Left lung (tissue), 10 donors: ENCODE data around the gene AP2B1. TPM values are rescaled to one million over a fixed set of nuclear protein-coding genes. Genes with fewer than 3 reads are reported as not detected.
"Not testable (repeated sequence)": the region's sequence is repeated elsewhere in the genome, so short reads cannot be mapped to it uniquely, and the experiment has no call there.

ENCODE experiments used
- ATAC-seq: fragments of 200-7000 bp; cut with Tn5 transposase; one replicate; pipeline ENCODE4 v1.9.1; 2020; ENCODE audit warnings: moderate library complexity
- DNase-seq, 4 donors: peaks; one replicate each; pipeline ENCODE4 v3.0.0-alpha.2; 2013 to 2020
- H3K27ac ChIP-seq, 2 donors: fragments of 200-600 bp; sonication (generic) in 1 of 2; one replicate each; pipeline versions ENCODE4 v1.5.0 to v1.8.0; 2020 to 2021
- H3K27me3 ChIP-seq, 2 donors: fragments of 200-600 bp; sonication (generic) in 1 of 2; one replicate each; pipeline versions ENCODE4 v1.5.0 to v1.8.0; 2020 to 2021
- H3K36me3 ChIP-seq, 2 donors: fragments of 200-600 bp; sonication (generic) in 1 of 2; one replicate each; pipeline versions ENCODE4 v1.5.0 to v1.8.0; 2020 to 2021
- H3K4me1 ChIP-seq, 2 donors: fragments of 200-600 bp; one replicate each; pipeline ENCODE4 v1.8.0; 2021
- H3K4me3 ChIP-seq, 2 donors: fragments of 200-600 bp; sonication (generic) in 1 of 2; one replicate each; pipeline versions ENCODE4 v1.5.0 to v1.8.0; 2020 to 2021; ENCODE audit warnings: mild to moderate bottlenecking in 1 of 2
- H3K9me3 ChIP-seq, 2 donors: fragments of 200-600 bp; sonication (generic) in 1 of 2; one replicate each; pipeline versions ENCODE4 v1.5.0 to v1.8.0; 2020 to 2021
- intact Hi-C, 2 donors: fragments of 100-400 bp; cut with DNase I; formaldehyde crosslinking; loops; one replicate each; pipeline versions ENCODE4 v1.11.2 to v1.14.2; 2022
- polyA plus RNA-seq, 6 donors: library from polyadenylated mRNA; unstranded; fragments of 120-200 nt; gene quantifications; one replicate each; pipeline ENCODE4 v1.2.1, GENCODE V29; 2013; ENCODE audit not compliant: insufficient read length in 6 of 6
- total RNA-seq, 2 donors: library from RNA; stranded (reverse); fragmentation: NEBNext Ultra II Directional; extraction: Animal tissue kit (Norgen Biotek cat#: 25700); gene quantifications; one replicate each; pipeline ENCODE4 v1.2.1, GENCODE V29; 2021
- TF ChIP-seq, protein P1 (sequence below), 2 donors: fragments of 200-600 bp; sonication (generic) in 1 of 2; IDR thresholded peaks; one replicate each; pipeline versions ENCODE4 v1.5.0 to v1.8.0; 2021; ENCODE audit warnings: antibody characterized with exemption in 2 of 2
- donor health status: DM: no; HTN: yes; CAD: no.
- donor health status: DM: no; HTN: no; CAD: no.

The AP2B1 gene
- total and polyA plus RNA-seq, 8 donors, result 132 to 195 (median 154) TPM

- H3K27ac ChIP-seq, result no peak overlapping the region
- no peaks in the 10 kb centered on the region for H3K9me3 ChIP-seq
- TF ChIP-seq, protein P1, sequence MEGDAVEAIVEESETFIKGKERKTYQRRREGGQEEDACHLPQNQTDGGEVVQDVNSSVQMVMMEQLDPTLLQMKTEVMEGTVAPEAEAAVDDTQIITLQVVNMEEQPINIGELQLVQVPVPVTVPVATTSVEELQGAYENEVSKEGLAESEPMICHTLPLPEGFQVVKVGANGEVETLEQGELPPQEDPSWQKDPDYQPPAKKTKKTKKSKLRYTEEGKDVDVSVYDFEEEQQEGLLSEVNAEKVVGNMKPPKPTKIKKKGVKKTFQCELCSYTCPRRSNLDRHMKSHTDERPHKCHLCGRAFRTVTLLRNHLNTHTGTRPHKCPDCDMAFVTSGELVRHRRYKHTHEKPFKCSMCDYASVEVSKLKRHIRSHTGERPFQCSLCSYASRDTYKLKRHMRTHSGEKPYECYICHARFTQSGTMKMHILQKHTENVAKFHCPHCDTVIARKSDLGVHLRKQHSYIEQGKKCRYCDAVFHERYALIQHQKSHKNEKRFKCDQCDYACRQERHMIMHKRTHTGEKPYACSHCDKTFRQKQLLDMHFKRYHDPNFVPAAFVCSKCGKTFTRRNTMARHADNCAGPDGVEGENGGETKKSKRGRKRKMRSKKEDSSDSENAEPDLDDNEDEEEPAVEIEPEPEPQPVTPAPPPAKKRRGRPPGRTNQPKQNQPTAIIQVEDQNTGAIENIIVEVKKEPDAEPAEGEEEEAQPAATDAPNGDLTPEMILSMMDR (IDR thresholded peaks at IDR 0.05), result no peak
- H3K27me3 ChIP-seq, result peaks cover 6 to 65% of the 10 kb centered on the region in 2 donors
- H3K4me3 ChIP-seq, result no peak overlapping the region
- H3K36me3 ChIP-seq, result no peaks in the 10 kb centered on the region
- DNase-seq, result peak in 1 of 4 donors; percentile 52
- intact Hi-C loops, result loop anchor here in 1 of 2 donors (5.0 kb wide), 1 partner anchor 131 kb away; no protein-coding TSS in a partner anchor
- peak; percentile 70 for ATAC-seq
- H3K4me1 ChIP-seq, result peaks cover 0 to 5% of the 10 kb centered on the region in 2 donors
These were observed 161.3 kb downstream of the AP2B1 start for GRCh38 chr17:35748341-35748841.

DNA sequence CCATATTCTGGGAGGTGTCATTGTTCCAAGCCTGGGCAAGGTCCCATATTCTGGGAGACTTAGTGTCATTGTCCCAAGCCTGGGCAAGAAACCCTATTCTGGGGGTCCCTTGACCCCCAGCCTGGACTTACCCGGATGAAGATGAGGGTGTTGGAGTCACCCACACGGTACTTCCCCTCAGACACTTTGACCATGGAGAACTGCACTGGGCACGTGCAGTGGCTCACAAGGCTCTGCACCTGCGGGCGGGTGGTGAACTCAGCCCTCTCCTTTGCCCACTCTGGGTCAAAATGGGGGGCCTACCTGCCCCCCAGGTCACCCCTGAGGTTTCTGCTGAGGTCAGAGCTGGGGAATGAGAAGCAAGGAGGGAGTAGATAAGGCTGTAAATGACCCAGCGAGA lies 161.9 kb downstream of the AP2B1 start:
- H3K27me3 ChIP-seq, result peaks cover 6 to 60% of the 10 kb centered on the region in 2 donors
- DNase-seq, result no peak
- no peak overlapping the region for H3K27ac ChIP-seq
- ATAC-seq, result no peak
- peaks cover 0 to 5% of the 10 kb centered on the region in 2 donors for H3K4me1 ChIP-seq
- no peaks in the 10 kb centered on the region for H3K9me3 ChIP-seq
- H3K4me3 ChIP-seq, result no peak overlapping the region
- H3K36me3 ChIP-seq, result no peaks in the 10 kb centered on the region
- TF ChIP-seq, protein P1 (IDR thresholded peaks at IDR 0.05), result no peak
- intact Hi-C loops, result loop anchor here in 1 of 2 donors (5.0 kb wide), 1 partner anchor 132 kb away; no protein-coding TSS in a partner anchor

DNA sequence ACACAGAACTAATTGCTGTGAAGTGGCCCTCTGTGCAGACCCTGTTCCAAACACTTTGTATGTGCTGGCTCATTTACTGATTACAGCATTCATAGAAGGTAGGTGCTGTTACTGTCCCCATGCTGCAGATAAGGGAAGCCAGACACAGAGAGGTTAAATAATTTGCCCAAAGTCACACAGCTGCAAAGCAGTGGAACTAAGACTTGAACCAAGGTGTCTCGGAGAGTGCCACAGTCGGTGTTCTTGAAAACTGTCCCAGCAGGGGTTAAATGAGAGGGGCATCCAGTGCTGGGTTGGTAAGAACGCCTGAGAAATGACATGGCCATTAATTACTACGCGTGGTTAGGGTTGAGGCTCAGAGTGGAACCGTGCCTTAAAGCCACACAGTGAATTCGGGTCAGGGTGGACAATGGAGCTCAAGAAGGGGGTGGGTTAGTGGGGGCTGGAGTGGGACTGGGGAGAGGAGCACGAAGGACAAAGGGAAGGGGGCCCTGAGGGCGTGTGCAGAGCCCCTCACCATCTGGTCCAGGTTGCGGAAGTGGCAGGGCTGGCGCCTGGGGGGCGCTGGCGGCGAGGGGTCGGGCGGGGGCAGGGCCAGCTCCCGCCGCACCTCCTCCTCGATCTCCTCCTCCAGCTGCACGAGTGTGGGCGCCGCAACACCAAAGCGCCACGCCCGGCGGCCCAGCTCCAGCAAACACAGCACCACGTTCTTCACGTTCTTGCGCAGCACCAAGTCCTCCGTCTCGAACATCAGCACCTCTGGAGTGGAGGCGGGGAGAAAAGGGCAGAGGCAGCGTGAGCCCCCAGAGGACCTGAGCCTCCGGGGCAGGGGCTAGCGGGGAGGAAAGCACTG lies 162.7 kb downstream of the AP2B1 start:
- Histone ChIP-seq H3K27ac (no peak overlapping the region), H3K4me3 (no peak overlapping the region), H3K36me3 (no peaks in the 10 kb centered on the region), H3K9me3 (no peaks in the 10 kb centered on the region), H3K27me3 (peaks cover 6 to 60% of the 10 kb centered on the region in 2 donors), H3K4me1 (peaks cover 0 to 5% of the 10 kb centered on the region in 2 donors)
- peak in 1 of 4 donors; percentile 73 for DNase-seq
- TF ChIP-seq, protein P1 (IDR thresholded peaks at IDR 0.05), result no peak
- intact Hi-C loops, result loop anchor here in 1 of 2 donors (5.0 kb wide), 1 partner anchor 132 kb away; no protein-coding TSS in a partner anchor
- ATAC-seq, result peak; percentile 25

GRCh38 chr17:35750526-35751395 lies 163.6 kb downstream of the AP2B1 start:
- intact Hi-C loops, result no loop called here
- Histone ChIP-seq H3K4me1 (peaks cover 0 to 5% of the 10 kb centered on the region in 2 donors), H3K9me3 (no peaks in the 10 kb centered on the region), H3K4me3 (no peak overlapping the region), H3K27ac (no peak overlapping the region), H3K36me3 (no peaks in the 10 kb centered on the region), H3K27me3 (peaks cover 6 to 60% of the 10 kb centered on the region in 2 donors)
- no peak for ATAC-seq
- TF ChIP-seq, protein P1 (IDR thresholded peaks at IDR 0.05), result no peak
- DNase-seq, result no peak

- H3K36me3 ChIP-seq, H3K4me3 ChIP-seq, intact Hi-C loops, H3K9me3 ChIP-seq, H3K27ac ChIP-seq, DNase-seq, H3K4me1 ChIP-seq, ATAC-seq: not testable (repeated sequence)
- H3K27me3 ChIP-seq, result peaks cover 6 to 60% of the 10 kb centered on the region in 2 donors
These were observed 164.4 kb downstream of the AP2B1 start for GRCh38 chr17:35751541-35751940.
